Neural cell (in vitro differentiated cells): ENCODE measurements around the gene KCNH6. TPM values are rescaled to one million over a fixed set of nuclear protein-coding genes. Genes with fewer than 3 reads are reported as not detected.

ENCODE experiments used
- H2AFZ ChIP-seq: fragments of 200-600, 300-800 bp; sonication (generic), shearing (Covaris generic); 2 replicates; pipeline ENCODE4 v1.6.0; 2014; ENCODE audit warnings: low read depth, mild to moderate bottlenecking, antibody characterized with exemption, low read length, moderate library complexity
- H3F3A ChIP-seq: fragments of 200-600 bp; shearing (Covaris generic); 2 replicates; pipeline ENCODE4 v1.6.1; 2016; ENCODE audit warnings: mild to moderate bottlenecking, moderate library complexity, mixed read lengths, antibody characterized with exemption, low read length; ENCODE audit not compliant: insufficient read depth, poor library complexity, severe bottlenecking
- H3K27ac ChIP-seq: fragments of 200-600, 300-800 bp; sonication (generic), shearing (Covaris generic); 2 replicates; pipeline ENCODE4 v1.5.1; 2014; ENCODE audit warnings: mild to moderate bottlenecking, low read length, moderate library complexity
- H3K27me3 ChIP-seq: fragments of 300-800, 200-600 bp; sonication (generic), shearing (Covaris generic); 2 replicates; pipeline ENCODE4 v1.6.0; 2014; ENCODE audit warnings: mild to moderate bottlenecking, low read depth, low read length, moderate library complexity; ENCODE audit not compliant: insufficient read depth
- H3K36me3 ChIP-seq: fragments of 300-800, 200-600 bp; sonication (generic), shearing (Covaris generic); 2 replicates; pipeline ENCODE4 v1.5.1; 2014; ENCODE audit warnings: mild to moderate bottlenecking, antibody characterized with exemption, low read length, moderate library complexity; ENCODE audit not compliant: insufficient read depth
- H3K4me2 ChIP-seq: fragments of 300-800, 200-600 bp; sonication (generic), shearing (Covaris generic); 2 replicates; pipeline ENCODE4 v1.6.0; 2014; ENCODE audit warnings: mild to moderate bottlenecking, low read length
- H3K4me3 ChIP-seq: fragments of 300-800, 200-600 bp; sonication (generic), shearing (Covaris generic); 2 replicates; pipeline ENCODE4 v1.5.1; 2014; ENCODE audit warnings: mild to moderate bottlenecking, low read length, moderate library complexity
- H3K79me2 ChIP-seq: fragments of 200-600 bp; shearing (Covaris generic); replicated peaks from 2 replicates; pipeline ENCODE4 v1.6.0; 2014; ENCODE audit warnings: mild to moderate bottlenecking, low read length, moderate library complexity; ENCODE audit not compliant: insufficient read depth
- H3K9ac ChIP-seq: fragments of 300-800, 200-600 bp; sonication (generic), shearing (Covaris generic); 2 replicates; pipeline ENCODE4 v1.6.1; 2016; ENCODE audit warnings: mild to moderate bottlenecking, low read length, mixed read lengths
- H3K9me2 ChIP-seq: fragments of 200-600 bp; shearing (Covaris generic); 2 replicates; pipeline ENCODE4 v1.6.1; 2016; ENCODE audit warnings: mild to moderate bottlenecking, low read length, mixed read lengths; ENCODE audit not compliant: insufficient read depth
- H3K9me3 ChIP-seq: fragments of 200-600, 300-800 bp; sonication (generic), shearing (Covaris generic); 2 replicates; pipeline ENCODE4 v1.6.1; 2016; ENCODE audit warnings: mild to moderate bottlenecking, mixed run types, low read length, moderate library complexity, mixed read lengths
- H4K20me1 ChIP-seq: fragments of 200-600 bp; shearing (Covaris generic); 2 replicates; pipeline ENCODE4 v1.6.1; 2016; ENCODE audit warnings: mild to moderate bottlenecking, mixed run types; ENCODE audit not compliant: insufficient read depth
- CTCF ChIP-seq: fragments of 450-650 bp; IDR thresholded peaks from 2 replicates; pipeline ENCODE4 v1.5.1; 2014; ENCODE audit warnings: antibody characterized with exemption, mild to moderate bottlenecking, moderate library complexity; ENCODE audit not compliant: poor library complexity, severe bottlenecking
- EP300 ChIP-seq: fragments of 450-650 bp; conservative IDR thresholded peaks from 2 replicates; pipeline ENCODE4 v1.6.1; 2014; ENCODE audit warnings: antibody characterized with exemption, mild to moderate bottlenecking, moderate library complexity; ENCODE audit not compliant: poor library complexity, severe bottlenecking
- EZH2 ChIP-seq: fragments of 200-600, 300-800 bp; shearing (Covaris generic), sonication (generic); IDR thresholded peaks from 2 replicates; pipeline ENCODE4 v1.6.1; 2014; ENCODE audit warnings: antibody characterized with exemption, low read length, borderline replicate concordance, mild to moderate bottlenecking; ENCODE audit not compliant: insufficient read depth, poor library complexity, severe bottlenecking
- MXI1 ChIP-seq: fragments of 450-650 bp; conservative IDR thresholded peaks from 2 replicates; pipeline ENCODE4 v1.6.1; 2014; ENCODE audit warnings: antibody characterized with exemption, mild to moderate bottlenecking; ENCODE audit not compliant: poor library complexity, severe bottlenecking
- POLR2AphosphoS5 ChIP-seq: IDR thresholded peaks from 2 replicates; pipeline ENCODE4 v1.6.1; 2012
- RAD21 ChIP-seq: fragments of 450-650 bp; conservative IDR thresholded peaks from 2 replicates; pipeline ENCODE4 v1.6.1; 2014; ENCODE audit warnings: antibody characterized with exemption, mild to moderate bottlenecking, moderate library complexity
- REST ChIP-seq: IDR thresholded peaks from 2 replicates; pipeline ENCODE4 v1.6.1; 2012; ENCODE audit warnings: borderline replicate concordance
- SMC3 ChIP-seq: fragments of 450-650 bp; conservative IDR thresholded peaks from 2 replicates; pipeline ENCODE4 v1.6.1; 2014; ENCODE audit warnings: antibody characterized with exemption, mild to moderate bottlenecking, moderate library complexity; ENCODE audit not compliant: poor library complexity
- TAF1 ChIP-seq: IDR thresholded peaks from 2 replicates; pipeline ENCODE4 v1.6.1; 2012; ENCODE audit warnings: low read depth
- polyA plus RNA-seq: library from polyadenylated mRNA; depleted of rRNA; stranded (reverse); fragments of >200 nt; gene quantifications from 2 replicates; pipeline ENCODE4 v1.2.3, GENCODE V29; 2014

The KCNH6 gene
- polyA plus RNA-seq, 1 donor from 2014 or later: not detected

GRCh38 chr17:63494300-63494928 lies 28.7 kb upstream of the KCNH6 start:
- H3K4me3 ChIP-seq: no peak overlapping the region
- no peaks in the 10 kb centered on the region for H3K9me3 ChIP-seq
- H3K9me2 ChIP-seq: no peaks in the 10 kb centered on the region
- H3K27ac ChIP-seq: no peak overlapping the region
- no peaks in the 10 kb centered on the region for H4K20me1 ChIP-seq
- H3K36me3 ChIP-seq: no peaks in the 10 kb centered on the region
- no peak overlapping the region for H3K9ac ChIP-seq
- H3K27me3 ChIP-seq: no peaks in the 10 kb centered on the region
- H3F3A ChIP-seq: no peaks in the 10 kb centered on the region
- TF ChIP-seq SMC3: no peak
- TF ChIP-seq TAF1: no peak
- H3K4me2 ChIP-seq: no peak overlapping the region
- H3K79me2 ChIP-seq: no peaks in the 10 kb centered on the region
- H2AFZ ChIP-seq: no peak overlapping the region

- Histone ChIP-seq H3K27me3 (no peaks in the 10 kb centered on the region), H3K79me2 (no peaks in the 10 kb centered on the region), H3K4me3 (no peak overlapping the region), H3K36me3 (no peaks in the 10 kb centered on the region), H3K9me2 (no peaks in the 10 kb centered on the region), H3K9me3 (no peaks in the 10 kb centered on the region), H4K20me1 (no peaks in the 10 kb centered on the region), H3F3A (no peaks in the 10 kb centered on the region), H2AFZ (no peak overlapping the region), H3K27ac (no peak overlapping the region), H3K9ac (no peak overlapping the region), H3K4me2 (no peak overlapping the region)
- TF ChIP-seq RAD21 (no peak), POLR2AphosphoS5 (no peak), TAF1 (no peak), EZH2 (no peak), MXI1 (no peak), REST (no peak), SMC3 (no peak), CTCF (no peak), EP300 (no peak)
Observed at GRCh38 chr17:63495491-63495890, 27.7 kb upstream of the KCNH6 start.
